ENCODE data around the gene ATG7. TPM values are rescaled to one million over a fixed set of nuclear protein-coding genes. Genes with fewer than 3 reads are reported as not detected.
A peak's percentile ranks its signal among the peaks of the same experiment; 100 is the strongest.

ATG7 gene
- total RNA-seq, 1 donor from 2014 or later: 53.5 TPM

- H3K4me3 Mint-ChIP-seq: peak overlapping the region; percentile 80
- H3K27me3 Mint-ChIP-seq (ENCODE audit: insufficient read depth, low read depth): peaks cover 2% of the 10 kb centered on the region
- Histone ChIP-seq H3K4me2 (peak overlapping the region; percentile 98), H4K20me1 (ENCODE audit: low read depth) (peaks cover 42% of the 10 kb centered on the region), H3K4me1 (peaks cover 43% of the 10 kb centered on the region), H3K9ac (peak overlapping the region; percentile 3), H3K36me3 (no peaks in the 10 kb centered on the region), H3K27ac (peak overlapping the region; percentile 93), H3K79me2 (ENCODE audit: low read depth) (peaks cover 99% of the 10 kb centered on the region), H2AFZ (replicated peaks) (no peak overlapping the region), H3F3A (ENCODE audit: low read depth) (peaks cover 36% of the 10 kb centered on the region), H3K9me3 (ENCODE audit: low read depth) (no peaks in the 10 kb centered on the region), H3K4me3 (peak overlapping the region; percentile 49), H3K27me3 (no peaks in the 10 kb centered on the region)
- H3K9me3 Mint-ChIP-seq: peaks cover 3% of the 10 kb centered on the region
- peaks cover 38% of the 10 kb centered on the region for H3K36me3 Mint-ChIP-seq
- DNase-seq (ENCODE audit: low spot score): peak; percentile 65
- H3K27ac Mint-ChIP-seq: peak overlapping the region; percentile 94
- TF ChIP-seq EZH2phosphoT487 (IDR thresholded peaks at IDR 0.05): no peak
- H3K4me1 Mint-ChIP-seq: peaks cover 80% of the 10 kb centered on the region
Measured at GRCh38 chr3:11582191-11582968, 310.2 kb downstream of the ATG7 start.

GRCh38 chr3:11583235-11583634, 311.0 kb downstream of the ATG7 start:
- Mint-ChIP-seq H3K9me3 (peaks cover 3% of the 10 kb centered on the region), H3K4me3 (no peak overlapping the region), H3K27ac (peak overlapping the region; percentile 94), H3K36me3 (peaks cover 42% of the 10 kb centered on the region), H3K27me3 (ENCODE audit: insufficient read depth, low read depth) (peaks cover 2% of the 10 kb centered on the region), H3K4me1 (peaks cover 80% of the 10 kb centered on the region)
- peaks cover 99% of the 10 kb centered on the region for H3K79me2 ChIP-seq (ENCODE audit: low read depth)
- H3F3A ChIP-seq (ENCODE audit: low read depth): peaks cover 36% of the 10 kb centered on the region
- H4K20me1 ChIP-seq (ENCODE audit: low read depth): peaks cover 39% of the 10 kb centered on the region
- DNase-seq (ENCODE audit: low spot score): no peak
- no peak overlapping the region for H3K9ac ChIP-seq
- H3K4me2 ChIP-seq: peak overlapping the region; percentile 98
- H3K27me3 ChIP-seq: no peaks in the 10 kb centered on the region
- peak overlapping the region; percentile 93 for H3K27ac ChIP-seq
- H3K4me1 ChIP-seq: peaks cover 43% of the 10 kb centered on the region
- TF ChIP-seq CTCF (IDR thresholded peaks at IDR 0.05): no peak
- no peak for TF ChIP-seq EZH2phosphoT487 (IDR thresholded peaks at IDR 0.05)
- TF ChIP-seq EZH2 (IDR thresholded peaks at IDR 0.05): no peak
- no peak overlapping the region for H2AFZ ChIP-seq (replicated peaks)
- no peaks in the 10 kb centered on the region for H3K9me3 ChIP-seq (ENCODE audit: low read depth)
- peak overlapping the region; percentile 49 for H3K4me3 ChIP-seq
- no peaks in the 10 kb centered on the region for H3K36me3 ChIP-seq

- Histone ChIP-seq H3K27ac (peak overlapping the region; percentile 93), H3K36me3 (no peaks in the 10 kb centered on the region), H3K4me2 (peak overlapping the region; percentile 98), H3K9me3 (ENCODE audit: low read depth) (no peaks in the 10 kb centered on the region), H4K20me1 (ENCODE audit: low read depth) (peaks cover 40% of the 10 kb centered on the region), H2AFZ (replicated peaks) (no peak overlapping the region), H3K79me2 (ENCODE audit: low read depth) (peaks cover 99% of the 10 kb centered on the region), H3K4me1 (peaks cover 47% of the 10 kb centered on the region), H3F3A (ENCODE audit: low read depth) (peaks cover 36% of the 10 kb centered on the region), H3K4me3 (no peak overlapping the region), H3K9ac (no peak overlapping the region), H3K27me3 (no peaks in the 10 kb centered on the region)
- no peak for DNase-seq (ENCODE audit: low spot score)
- Mint-ChIP-seq H3K9me3 (peaks cover 3% of the 10 kb centered on the region), H3K4me3 (no peak overlapping the region), H3K4me1 (peaks cover 82% of the 10 kb centered on the region), H3K27ac (peak overlapping the region; percentile 79), H3K36me3 (peaks cover 46% of the 10 kb centered on the region), H3K27me3 (ENCODE audit: insufficient read depth, low read depth) (peaks cover 4% of the 10 kb centered on the region)
- TF ChIP-seq EZH2phosphoT487 (IDR thresholded peaks at IDR 0.05) (no peak), CTCF (IDR thresholded peaks at IDR 0.05) (no peak), EZH2 (IDR thresholded peaks at IDR 0.05) (no peak)
Measured at GRCh38 chr3:11583638-11584046, 311.4 kb downstream of the ATG7 start.

- Histone ChIP-seq H3K4me3 (no peak overlapping the region), H3K27ac (no peak overlapping the region), H3K36me3 (no peaks in the 10 kb centered on the region), H3F3A (ENCODE audit: low read depth) (peaks cover 36% of the 10 kb centered on the region), H3K4me2 (no peak overlapping the region), H3K9ac (no peak overlapping the region), H4K20me1 (ENCODE audit: low read depth) (peaks cover 45% of the 10 kb centered on the region), H3K79me2 (ENCODE audit: low read depth) (peaks cover 100% of the 10 kb centered on the region), H3K9me3 (ENCODE audit: low read depth) (no peaks in the 10 kb centered on the region), H3K4me1 (peaks cover 57% of the 10 kb centered on the region), H3K27me3 (no peaks in the 10 kb centered on the region), H2AFZ (replicated peaks) (no peak overlapping the region)
- Mint-ChIP-seq H3K4me1 (peaks cover 87% of the 10 kb centered on the region), H3K4me3 (no peak overlapping the region), H3K27me3 (ENCODE audit: insufficient read depth, low read depth) (peaks cover 4% of the 10 kb centered on the region), H3K9me3 (peaks cover 3% of the 10 kb centered on the region), H3K36me3 (peaks cover 48% of the 10 kb centered on the region), H3K27ac (peak overlapping the region; percentile 64)
- DNase-seq (ENCODE audit: low spot score): no peak
- no peak for TF ChIP-seq EZH2 (IDR thresholded peaks at IDR 0.05)
- no peak for TF ChIP-seq CTCF (IDR thresholded peaks at IDR 0.05)
- TF ChIP-seq EZH2phosphoT487 (IDR thresholded peaks at IDR 0.05): no peak
Measured at GRCh38 chr3:11584570-11584969, 312.4 kb downstream of the ATG7 start.

Data from neural progenitor cell (in vitro differentiated cells).